Cardiac muscle cell (in vitro differentiated cells and primary cell): ENCODE data around the gene SURF6. TPM values are rescaled to one million over a fixed set of nuclear protein-coding genes. Genes with fewer than 3 reads are reported as not detected.
"Not testable (repeated sequence)": the region's sequence is repeated elsewhere in the genome, so short reads cannot be mapped to it uniquely, and the experiment has no call there.

Experiments
- DNase-seq, 2 donors: peaks; one replicate each; pipeline versions ENCODE4 v3.0.0 to v3.0.0-alpha.2; 2010 to 2017; ENCODE audit warnings: low read depth in 1 of 2, low spot score in 1 of 2
- H3K27ac ChIP-seq: fragments of 200-600 bp; sonication (generic); 2 replicates; pipeline ENCODE4 v1.5.1; 2016
- H3K27me3 ChIP-seq: fragments of 200-600 bp; sonication (generic); 2 replicates; pipeline ENCODE4 v1.6.0; 2016; ENCODE audit warnings: control low read depth
- H3K36me3 ChIP-seq: fragments of 200-600 bp; sonication (generic); 2 replicates; pipeline ENCODE4 v1.5.1; 2016; ENCODE audit warnings: control low read depth
- H3K4me1 ChIP-seq: fragments of 200-600 bp; sonication (generic); 2 replicates; pipeline ENCODE4 v1.8.1; 2017; ENCODE audit warnings: low read depth, mild to moderate bottlenecking, mixed run types
- H3K4me3 ChIP-seq: fragments of 200-600 bp; sonication (generic); 2 replicates; pipeline ENCODE4 v1.5.1; 2016; ENCODE audit warnings: mild to moderate bottlenecking
- H3K9me3 ChIP-seq: fragments of 200-600 bp; sonication (generic); 2 replicates; pipeline ENCODE4 v1.5.1; 2017; ENCODE audit warnings: low read depth, mild to moderate bottlenecking, control low read depth
- CTCF ChIP-seq: IDR thresholded peaks from 2 replicates; pipeline ENCODE4 v1.5.1; 2012; ENCODE audit warnings: low read depth, mild to moderate bottlenecking, low read length
- polyA plus RNA-seq: library from polyadenylated mRNA; unstranded; fragments of >200 nt; fragmentation: Nextera tagmentation; extraction: Ambion mirVana; gene quantifications from 2 replicates; pipeline ENCODE4 v1.2.1, GENCODE V29; 2016
- total RNA-seq: library from RNA; depleted of rRNA; stranded (reverse); fragments of >200 nt; gene quantifications from 2 replicates; pipeline ENCODE4 v1.2.3, GENCODE V29; 2016

SURF6 gene
- total and polyA plus RNA-seq, 2 experiments from 2014 or later = 26.9 to 33.6 TPM

GRCh38 chr9:133294257-133294656 is 41.7 kb downstream of the SURF6 start:
- H3K27me3 ChIP-seq = peaks cover 2% of the 10 kb centered on the region
- H3K27ac ChIP-seq = no peak overlapping the region
- DNase-seq = no peak
- no peak for TF ChIP-seq CTCF
- no peaks in the 10 kb centered on the region for H3K4me1 ChIP-seq
- H3K9me3 ChIP-seq = peaks cover 4% of the 10 kb centered on the region
- H3K36me3 ChIP-seq = no peaks in the 10 kb centered on the region
- no peak overlapping the region for H3K4me3 ChIP-seq

- no peak overlapping the region for H3K27ac ChIP-seq
- H3K4me3 ChIP-seq = no peak overlapping the region
- peaks cover 4% of the 10 kb centered on the region for H3K9me3 ChIP-seq
- H3K4me1 ChIP-seq = no peaks in the 10 kb centered on the region
- TF ChIP-seq CTCF = no peak
- DNase-seq = no peak
- H3K27me3 ChIP-seq = no peaks in the 10 kb centered on the region
- H3K36me3 ChIP-seq = no peaks in the 10 kb centered on the region
These were observed 45.2 kb downstream of the SURF6 start for GRCh38 chr9:133290751-133291302.

- peak in 1 of 2 donors; percentile 23 for DNase-seq
- Histone ChIP-seq H3K4me3 (no peak overlapping the region), H3K9me3 (peaks cover 4% of the 10 kb centered on the region), H3K4me1 (no peaks in the 10 kb centered on the region), H3K27me3 (no peaks in the 10 kb centered on the region), H3K27ac (no peak overlapping the region), H3K36me3 (no peaks in the 10 kb centered on the region)
- no peak for TF ChIP-seq CTCF
These were observed 49.5 kb downstream of the SURF6 start for GRCh38 chr9:133286523-133286922.

GRCh38 chr9:133285252-133285775 is 50.7 kb downstream of the SURF6 start:
- Histone ChIP-seq H3K4me1 (no peaks in the 10 kb centered on the region), H3K4me3 (no peak overlapping the region), H3K9me3 (no peaks in the 10 kb centered on the region), H3K27me3 (no peaks in the 10 kb centered on the region), H3K36me3 (no peaks in the 10 kb centered on the region), H3K27ac (no peak overlapping the region)
- no peak for DNase-seq
- TF ChIP-seq CTCF = no peak

- H3K27me3 ChIP-seq = no peaks in the 10 kb centered on the region
- H3K9me3 ChIP-seq = no peaks in the 10 kb centered on the region
- H3K36me3 ChIP-seq = no peaks in the 10 kb centered on the region
- no peak overlapping the region for H3K4me3 ChIP-seq
- no peak for DNase-seq
- no peak overlapping the region for H3K27ac ChIP-seq
- TF ChIP-seq CTCF = no peak
- no peaks in the 10 kb centered on the region for H3K4me1 ChIP-seq
These were observed 51.6 kb downstream of the SURF6 start for GRCh38 chr9:133284362-133284761.

GRCh38 chr9:133283255-133284032 is 52.5 kb downstream of the SURF6 start:
- not testable (repeated sequence) for DNase-seq

More at GRCh38 chr9:133283255-133284032, 52.5 kb downstream of the SURF6 start:
- not testable (repeated sequence) for H3K27me3 ChIP-seq, H3K36me3 ChIP-seq, H3K4me3 ChIP-seq, H3K27ac ChIP-seq, H3K9me3 ChIP-seq, H3K4me1 ChIP-seq
